ENCODE data around the gene UNK.
A peak's percentile ranks its signal among the peaks of the same experiment; 100 is the strongest.

UNK gene

DNA sequence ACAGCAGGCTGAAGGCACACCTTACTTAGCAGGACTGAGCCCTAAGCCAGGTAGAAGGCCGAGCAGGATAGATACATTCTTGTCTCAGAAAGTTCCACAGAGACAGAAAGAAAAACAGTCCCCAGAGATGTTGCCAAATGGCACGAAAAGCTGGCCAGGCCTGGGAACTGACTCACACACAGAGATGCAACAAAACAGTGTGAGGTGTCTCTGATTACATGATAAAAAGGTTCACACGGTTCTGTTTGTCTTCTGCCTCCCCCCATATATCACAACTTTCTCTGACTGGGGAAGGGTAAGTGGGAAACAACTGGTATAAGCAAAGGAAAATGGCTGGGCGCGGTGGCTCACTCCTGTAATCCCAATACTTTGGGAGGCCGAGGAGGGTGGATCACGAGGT lies 68.8 kb downstream of the UNK start:
- no peak for TF ChIP-seq EP300 (IDR thresholded peaks at IDR 0.05; ENCODE audit: borderline replicate concordance)
- no peak for TF ChIP-seq YY1 (IDR thresholded peaks at IDR 0.05; ENCODE audit: low read depth)
- TF ChIP-seq, protein P1, sequence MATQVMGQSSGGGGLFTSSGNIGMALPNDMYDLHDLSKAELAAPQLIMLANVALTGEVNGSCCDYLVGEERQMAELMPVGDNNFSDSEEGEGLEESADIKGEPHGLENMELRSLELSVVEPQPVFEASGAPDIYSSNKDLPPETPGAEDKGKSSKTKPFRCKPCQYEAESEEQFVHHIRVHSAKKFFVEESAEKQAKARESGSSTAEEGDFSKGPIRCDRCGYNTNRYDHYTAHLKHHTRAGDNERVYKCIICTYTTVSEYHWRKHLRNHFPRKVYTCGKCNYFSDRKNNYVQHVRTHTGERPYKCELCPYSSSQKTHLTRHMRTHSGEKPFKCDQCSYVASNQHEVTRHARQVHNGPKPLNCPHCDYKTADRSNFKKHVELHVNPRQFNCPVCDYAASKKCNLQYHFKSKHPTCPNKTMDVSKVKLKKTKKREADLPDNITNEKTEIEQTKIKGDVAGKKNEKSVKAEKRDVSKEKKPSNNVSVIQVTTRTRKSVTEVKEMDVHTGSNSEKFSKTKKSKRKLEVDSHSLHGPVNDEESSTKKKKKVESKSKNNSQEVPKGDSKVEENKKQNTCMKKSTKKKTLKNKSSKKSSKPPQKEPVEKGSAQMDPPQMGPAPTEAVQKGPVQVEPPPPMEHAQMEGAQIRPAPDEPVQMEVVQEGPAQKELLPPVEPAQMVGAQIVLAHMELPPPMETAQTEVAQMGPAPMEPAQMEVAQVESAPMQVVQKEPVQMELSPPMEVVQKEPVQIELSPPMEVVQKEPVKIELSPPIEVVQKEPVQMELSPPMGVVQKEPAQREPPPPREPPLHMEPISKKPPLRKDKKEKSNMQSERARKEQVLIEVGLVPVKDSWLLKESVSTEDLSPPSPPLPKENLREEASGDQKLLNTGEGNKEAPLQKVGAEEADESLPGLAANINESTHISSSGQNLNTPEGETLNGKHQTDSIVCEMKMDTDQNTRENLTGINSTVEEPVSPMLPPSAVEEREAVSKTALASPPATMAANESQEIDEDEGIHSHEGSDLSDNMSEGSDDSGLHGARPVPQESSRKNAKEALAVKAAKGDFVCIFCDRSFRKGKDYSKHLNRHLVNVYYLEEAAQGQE (IDR thresholded peaks at IDR 0.05; ENCODE audit: low read depth): no peak
- TF ChIP-seq CREB1 (IDR thresholded peaks at IDR 0.05; ENCODE audit: low read depth): no peak

DNA sequence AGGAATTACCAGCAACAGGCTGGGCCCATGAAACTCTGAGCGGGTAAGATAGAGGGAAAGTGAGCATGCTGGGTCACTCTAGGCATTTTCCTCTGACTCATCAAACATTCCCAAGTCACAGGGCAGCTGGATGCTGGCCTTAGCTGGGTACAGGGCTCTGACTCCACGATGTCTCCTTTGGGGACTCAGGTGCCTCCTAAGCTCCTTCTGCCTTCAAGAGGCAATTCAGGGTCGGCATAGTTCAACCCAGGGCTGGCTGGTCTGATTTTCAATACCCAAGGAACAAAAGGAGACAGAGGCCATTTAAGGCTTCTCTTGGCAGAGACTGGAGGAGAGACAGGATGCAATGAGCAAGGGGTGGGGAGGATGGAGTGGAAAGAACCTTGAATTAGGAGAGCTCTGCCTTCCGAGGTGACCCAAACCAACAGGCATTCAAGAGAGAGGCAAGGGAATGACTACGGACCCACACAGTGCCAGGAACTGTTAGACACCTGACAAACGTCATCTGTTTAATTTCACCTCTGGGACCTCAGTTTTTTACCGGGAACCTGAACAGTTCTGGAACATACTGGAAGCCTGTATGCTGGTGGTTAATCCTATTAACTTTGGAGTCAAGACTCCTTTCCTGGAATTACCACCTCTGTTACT lies 69.6 kb downstream of the UNK start:
- TF ChIP-seq ZBTB7A (IDR thresholded peaks at IDR 0.05; ENCODE audit: low read depth) (no peak), MAX (IDR thresholded peaks at IDR 0.05) (no peak), EGR1 (IDR thresholded peaks at IDR 0.05) (no peak), NFIC (IDR thresholded peaks at IDR 0.05) (no peak), RAD21 (IDR thresholded peaks at IDR 0.05; ENCODE audit: low read depth) (no peak), CEBPB (IDR thresholded peaks at IDR 0.05) (no peak), CREB1 (IDR thresholded peaks at IDR 0.05; ENCODE audit: low read depth) (no peak), EP300 (IDR thresholded peaks at IDR 0.05; ENCODE audit: borderline replicate concordance) (no peak), TEAD4 (IDR thresholded peaks at IDR 0.05) (no peak), FOXM1 (IDR thresholded peaks at IDR 0.05; ENCODE audit: borderline replicate concordance, low read depth) (no peak; the same call in 1 of the 2 replicates), YY1 (IDR thresholded peaks at IDR 0.05; ENCODE audit: low read depth) (no peak), USF1 (IDR thresholded peaks at IDR 0.05) (no peak), TAF1 (IDR thresholded peaks at IDR 0.05; ENCODE audit: low read depth) (no peak), TCF12 (IDR thresholded peaks at IDR 0.05; ENCODE audit: low read depth) (no peak)
- TF ChIP-seq, protein P1 (IDR thresholded peaks at IDR 0.05; ENCODE audit: low read depth): no peak

GRCh38 chr17:75854881-75855309 lies 70.3 kb downstream of the UNK start:
- TF ChIP-seq YY1 (IDR thresholded peaks at IDR 0.05; ENCODE audit: low read depth): peak; percentile 79
- TF ChIP-seq ZBTB7A (IDR thresholded peaks at IDR 0.05; ENCODE audit: low read depth): peak; percentile 89
- peak; percentile 29; the same call in 1 of the 2 replicates for TF ChIP-seq TAF1 (IDR thresholded peaks at IDR 0.05; ENCODE audit: low read depth)
- 0 out of 2 replicates have a peak, but pooled peaks have one; percentile 13 for TF ChIP-seq NFIC (IDR thresholded peaks at IDR 0.05)
- TF ChIP-seq TCF12 (IDR thresholded peaks at IDR 0.05; ENCODE audit: low read depth): no peak

DNA sequence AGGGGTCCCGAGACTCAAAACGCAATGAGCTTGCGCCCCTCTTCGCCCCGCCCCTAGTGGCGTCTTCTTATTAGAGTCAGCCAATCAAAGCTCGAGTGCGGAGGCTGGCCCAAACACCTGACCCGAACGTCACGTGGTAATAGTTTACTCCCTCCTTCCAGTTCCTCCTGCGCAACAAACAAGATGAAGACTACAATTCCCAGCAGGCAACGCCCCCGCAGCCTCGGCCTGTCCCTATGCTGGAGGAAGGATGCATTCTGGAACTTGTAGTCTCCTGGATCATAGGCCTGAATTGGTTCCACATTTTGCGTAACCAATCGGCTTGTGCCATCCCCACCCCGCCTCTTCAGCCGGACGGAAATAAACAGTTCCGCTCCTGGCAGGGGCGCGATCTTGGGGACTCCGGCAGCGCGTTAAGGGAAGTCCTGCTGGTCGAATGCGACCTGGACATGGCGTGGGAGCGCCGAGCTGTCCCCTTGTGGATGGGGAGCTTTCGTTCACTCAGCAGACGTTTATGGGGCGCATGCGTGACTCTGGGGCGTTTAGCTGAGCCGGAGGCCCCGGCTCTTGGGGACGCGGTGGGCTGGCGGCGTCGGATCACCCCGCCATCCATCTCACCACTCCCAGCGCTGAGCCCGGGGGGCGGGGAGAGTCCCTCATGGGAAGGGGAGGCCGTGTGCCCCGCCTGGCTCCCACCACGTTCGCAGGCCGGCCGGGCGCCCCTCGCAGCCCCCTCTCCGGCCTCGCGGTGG lies 70.9 kb downstream of the UNK start, which contains the start of gene WBP2:
Gene WBP2 (minus strand): TSS at position 26 of the 752 bp plus-strand sequence. CDS start 38 bp downstream, outside the sequence.
- no peak for TF ChIP-seq ZBTB7A (IDR thresholded peaks at IDR 0.05; ENCODE audit: low read depth)
- TF ChIP-seq, protein P1 (IDR thresholded peaks at IDR 0.05; ENCODE audit: low read depth): no peak
- TF ChIP-seq MAX (IDR thresholded peaks at IDR 0.05): peak; percentile 88
- peak; percentile 99 for TF ChIP-seq EGR1 (IDR thresholded peaks at IDR 0.05)
- TF ChIP-seq YY1 (IDR thresholded peaks at IDR 0.05; ENCODE audit: low read depth): 0 out of 2 replicates have a peak, but pooled peaks have one; percentile 30
- peak; percentile 73 for TF ChIP-seq TAF1 (IDR thresholded peaks at IDR 0.05; ENCODE audit: low read depth)
- peak; percentile 60; the same call in 1 of the 2 replicates for TF ChIP-seq CREB1 (IDR thresholded peaks at IDR 0.05; ENCODE audit: low read depth)
- no peak; the same call in 1 of the 2 replicates for TF ChIP-seq TEAD4 (IDR thresholded peaks at IDR 0.05)
- peak; percentile 22; the same call in 1 of the 2 replicates for TF ChIP-seq CEBPB (IDR thresholded peaks at IDR 0.05)
- peak; percentile 34; the same call in 1 of the 2 replicates for TF ChIP-seq RAD21 (IDR thresholded peaks at IDR 0.05; ENCODE audit: low read depth)
- TF ChIP-seq TCF12 (IDR thresholded peaks at IDR 0.05; ENCODE audit: low read depth): 0 out of 2 replicates have a peak, but pooled peaks have one; percentile 28
- TF ChIP-seq USF1 (IDR thresholded peaks at IDR 0.05): peak; percentile 98
